Measurements from ENCODE around the gene TGFBR3.

- TF ChIP-seq POLR2A (IDR thresholded peaks at IDR 0.05; ENCODE audit: low read depth, low read length) (no peak), POLR2AphosphoS5 (IDR thresholded peaks at IDR 0.05; ENCODE audit: low read depth, low read length) (no peak), TAF1 (IDR thresholded peaks at IDR 0.05; ENCODE audit: borderline replicate concordance, low read depth, low read length) (no peak)
These were observed 84.3 kb downstream of the TGFBR3 start for GRCh38 chr1:91801496-91802115.
